ENCODE results near the gene HSH2D.
A peak's percentile ranks its signal among the peaks of the same experiment; 100 is the strongest.

HSH2D gene

GRCh38 chr19:16200038-16201010, 56.8 kb downstream of the HSH2D start:
- Mint-ChIP-seq H3K36me3 (peaks cover 30 to 47% of the 10 kb centered on the region in 2 donors), H3K4me3 (peak overlapping the region in 1 of 2 donors; percentile 36), H3K27me3 (no peaks in the 10 kb centered on the region), H3K9me3 (no peaks in the 10 kb centered on the region), H3K27ac (no peak overlapping the region), H3K4me1 (peaks cover 40 to 66% of the 10 kb centered on the region in 2 donors)
- ATAC-seq (replicated peaks) (no peak), DNase-seq (no peak)

GRCh38 chr19:16201011-16201391, 57.5 kb downstream of the HSH2D start:
- ATAC-seq (replicated peaks) (no peak), DNase-seq (no peak)
- peak overlapping the region in 1 of 2 donors; percentile 37 for H3K4me3 Mint-ChIP-seq
- H3K9me3 Mint-ChIP-seq: no peaks in the 10 kb centered on the region
- no peaks in the 10 kb centered on the region for H3K27me3 Mint-ChIP-seq
- peaks cover 40 to 66% of the 10 kb centered on the region in 2 donors for H3K4me1 Mint-ChIP-seq
- no peak overlapping the region for H3K27ac Mint-ChIP-seq
- peaks cover 33 to 48% of the 10 kb centered on the region in 2 donors for H3K36me3 Mint-ChIP-seq

- Mint-ChIP-seq H3K9me3 (no peaks in the 10 kb centered on the region), H3K27me3 (no peaks in the 10 kb centered on the region), H3K4me3 (no peak overlapping the region), H3K36me3 (peaks cover 39 to 61% of the 10 kb centered on the region in 2 donors), H3K27ac (peak overlapping the region; percentile 79), H3K4me1 (peaks cover 41 to 57% of the 10 kb centered on the region in 2 donors)
- no peak for DNase-seq
- peak; percentile 12 to 22 for ATAC-seq (replicated peaks)
Measured at GRCh38 chr19:16202320-16203255, 59.1 kb downstream of the HSH2D start.

- no peak for DNase-seq
- peaks cover 41 to 59% of the 10 kb centered on the region in 2 donors for H3K4me1 Mint-ChIP-seq
- no peaks in the 10 kb centered on the region for H3K27me3 Mint-ChIP-seq
- ATAC-seq (replicated peaks): no peak
- H3K4me3 Mint-ChIP-seq: no peak overlapping the region
- peaks cover 41 to 69% of the 10 kb centered on the region in 2 donors for H3K36me3 Mint-ChIP-seq
- H3K9me3 Mint-ChIP-seq: no peaks in the 10 kb centered on the region
- peak overlapping the region; percentile 81 for H3K27ac Mint-ChIP-seq
Measured at GRCh38 chr19:16203256-16204004, 59.9 kb downstream of the HSH2D start.

GRCh38 chr19:16204005-16204294, 60.5 kb downstream of the HSH2D start:
- Mint-ChIP-seq H3K4me3 (no peak overlapping the region), H3K36me3 (peaks cover 43 to 74% of the 10 kb centered on the region in 2 donors), H3K27ac (peak overlapping the region; percentile 81), H3K27me3 (no peaks in the 10 kb centered on the region), H3K4me1 (peaks cover 38 to 54% of the 10 kb centered on the region in 2 donors), H3K9me3 (no peaks in the 10 kb centered on the region)
- no peak for ATAC-seq (replicated peaks)
- no peak for DNase-seq

GRCh38 chr19:16205205-16206045, 61.9 kb downstream of the HSH2D start:
- Mint-ChIP-seq H3K36me3 (peaks cover 53 to 82% of the 10 kb centered on the region in 2 donors), H3K4me3 (no peak overlapping the region), H3K27me3 (no peaks in the 10 kb centered on the region), H3K4me1 (peaks cover 30 to 39% of the 10 kb centered on the region in 2 donors), H3K27ac (peak overlapping the region; percentile 59), H3K9me3 (no peaks in the 10 kb centered on the region)
- DNase-seq (no peak), ATAC-seq (replicated peaks) (no peak)

GRCh38 chr19:16206046-16206605, 62.6 kb downstream of the HSH2D start:
- no peaks in the 10 kb centered on the region for H3K27me3 Mint-ChIP-seq
- H3K9me3 Mint-ChIP-seq: no peaks in the 10 kb centered on the region
- H3K27ac Mint-ChIP-seq: peak overlapping the region; percentile 59
- H3K4me3 Mint-ChIP-seq: no peak overlapping the region
- peaks cover 58 to 82% of the 10 kb centered on the region in 2 donors for H3K36me3 Mint-ChIP-seq
- peaks cover 23 to 32% of the 10 kb centered on the region in 2 donors for H3K4me1 Mint-ChIP-seq
- ATAC-seq (replicated peaks) (no peak), DNase-seq (no peak)

GRCh38 chr19:16206637-16207036, 63.2 kb downstream of the HSH2D start:
- no peaks in the 10 kb centered on the region for H3K27me3 Mint-ChIP-seq
- no peak overlapping the region for H3K4me3 Mint-ChIP-seq
- peak overlapping the region; percentile 42 for H3K27ac Mint-ChIP-seq
- no peaks in the 10 kb centered on the region for H3K9me3 Mint-ChIP-seq
- peaks cover 60 to 83% of the 10 kb centered on the region in 2 donors for H3K36me3 Mint-ChIP-seq
- no peak for DNase-seq
- H3K4me1 Mint-ChIP-seq: peaks cover 21 to 30% of the 10 kb centered on the region in 2 donors
- no peak for ATAC-seq (replicated peaks)

GRCh38 chr19:16207063-16207462, 63.6 kb downstream of the HSH2D start:
- peaks cover 62 to 86% of the 10 kb centered on the region in 2 donors for H3K36me3 Mint-ChIP-seq
- H3K9me3 Mint-ChIP-seq: no peaks in the 10 kb centered on the region
- H3K27ac Mint-ChIP-seq: peak overlapping the region; percentile 42
- H3K4me3 Mint-ChIP-seq: no peak overlapping the region
- no peak for ATAC-seq (replicated peaks)
- no peak for DNase-seq
- peaks cover 23 to 28% of the 10 kb centered on the region in 2 donors for H3K4me1 Mint-ChIP-seq
- H3K27me3 Mint-ChIP-seq: no peaks in the 10 kb centered on the region

- Mint-ChIP-seq H3K36me3 (peaks cover 64 to 88% of the 10 kb centered on the region in 2 donors), H3K4me1 (peaks cover 24 to 29% of the 10 kb centered on the region in 2 donors), H3K4me3 (no peak overlapping the region), H3K9me3 (no peaks in the 10 kb centered on the region), H3K27ac (no peak overlapping the region), H3K27me3 (no peaks in the 10 kb centered on the region)
- DNase-seq (no peak), ATAC-seq (replicated peaks) (no peak)
Measured at GRCh38 chr19:16207490-16208025, 64.1 kb downstream of the HSH2D start.
